IPS-NIHi7 (cell line): Measurements from ENCODE around the gene DLG1.
"Not testable (repeated sequence)": the region's sequence is repeated elsewhere in the genome, so short reads cannot be mapped to it uniquely, and the experiment has no call there.

Experiments used
- DNase-seq: peaks from one replicate; pipeline ENCODE4 v3.0.0; 2012; ENCODE audit warnings: mixed read lengths; ENCODE audit errors: extremely low spot score

The DLG1 gene

DNA sequence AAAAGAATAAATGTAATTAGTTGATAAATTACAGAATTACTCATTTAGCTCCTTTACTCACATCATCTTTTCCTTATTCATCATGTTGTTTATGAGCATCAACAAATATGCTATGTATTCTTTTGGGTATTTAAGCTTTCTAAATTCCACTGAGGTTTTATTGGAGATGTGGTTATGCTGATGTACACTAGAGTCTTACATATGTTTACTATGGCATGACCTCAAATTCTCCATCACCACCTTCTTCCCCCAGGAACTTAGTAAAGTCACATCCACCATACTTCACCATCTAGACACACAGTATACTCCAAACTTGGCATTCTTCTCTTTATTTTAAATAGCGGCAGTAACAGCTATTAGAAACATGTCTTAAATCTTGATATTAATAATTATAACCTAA lies 194.6 kb downstream of the DLG1 start:
- DNase-seq, result no peak

GRCh38 chr3:197093871-197094270 lies 204.5 kb downstream of the DLG1 start:
- no peak for DNase-seq

DNA sequence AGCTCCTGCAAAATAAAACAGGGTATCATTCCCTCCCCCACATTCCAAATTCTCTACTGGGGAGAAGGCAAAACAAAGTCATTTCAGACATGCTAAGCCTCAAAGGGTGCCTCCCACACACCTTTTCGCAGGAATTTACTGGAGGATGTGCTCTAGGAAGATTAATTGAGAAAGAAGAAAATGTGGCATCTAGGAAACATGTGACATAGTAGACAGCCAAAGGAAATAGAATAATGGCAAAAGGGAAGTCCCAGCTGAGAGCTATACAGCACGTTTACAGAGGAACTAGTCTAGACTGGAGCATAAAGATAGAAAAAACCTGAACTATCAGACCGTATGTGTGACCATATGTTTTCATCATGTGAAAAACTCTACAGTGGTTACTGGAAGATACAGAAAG lies 210.0 kb downstream of the DLG1 start:
- no peak for DNase-seq

DNA sequence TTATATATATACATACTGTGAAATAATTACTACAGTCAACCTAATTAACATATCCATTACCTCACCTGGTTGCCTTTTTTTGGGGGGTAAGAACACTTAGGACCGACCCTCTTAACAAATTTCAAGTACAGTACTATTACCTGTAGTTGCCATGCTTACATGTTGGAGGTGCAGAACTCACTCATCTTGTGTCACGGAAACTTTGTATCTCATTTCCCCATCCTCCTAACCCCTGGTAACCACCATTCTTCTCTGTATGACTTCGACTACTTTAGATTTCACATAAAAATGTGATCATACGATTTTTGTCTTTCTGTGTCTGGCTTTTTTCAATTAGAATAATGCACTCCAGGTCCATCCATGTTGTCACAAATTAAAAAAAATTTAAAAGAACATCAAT lies 213.3 kb downstream of the DLG1 start:
- DNase-seq, result no peak

GRCh38 chr3:197083486-197083885 lies 214.9 kb downstream of the DLG1 start:
- DNase-seq, result no peak

DNA sequence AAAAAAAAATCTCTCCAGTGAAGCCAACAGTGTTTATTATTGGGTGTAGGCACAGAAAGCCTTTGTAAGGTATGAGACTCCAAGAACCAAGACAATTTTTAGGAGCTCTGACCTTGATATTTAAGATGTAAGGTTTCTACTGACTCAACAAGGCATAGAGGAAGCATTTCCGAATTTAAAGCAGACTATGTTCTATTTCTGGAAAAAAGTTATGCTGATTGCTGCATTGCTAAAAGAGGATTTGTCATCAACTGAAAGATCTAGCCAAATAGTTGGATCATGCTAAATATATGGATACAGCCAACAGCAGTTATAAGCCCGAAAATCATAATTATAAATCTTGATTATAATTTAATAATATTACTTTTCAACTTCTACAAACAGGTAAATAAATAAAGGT lies 215.5 kb downstream of the DLG1 start:
- DNase-seq, result no peak

- no peak for DNase-seq
These were observed 218.1 kb downstream of the DLG1 start for GRCh38 chr3:197080344-197080743.

- DNase-seq, result no peak
These were observed 222.0 kb downstream of the DLG1 start for GRCh38 chr3:197076415-197076814.

DNA sequence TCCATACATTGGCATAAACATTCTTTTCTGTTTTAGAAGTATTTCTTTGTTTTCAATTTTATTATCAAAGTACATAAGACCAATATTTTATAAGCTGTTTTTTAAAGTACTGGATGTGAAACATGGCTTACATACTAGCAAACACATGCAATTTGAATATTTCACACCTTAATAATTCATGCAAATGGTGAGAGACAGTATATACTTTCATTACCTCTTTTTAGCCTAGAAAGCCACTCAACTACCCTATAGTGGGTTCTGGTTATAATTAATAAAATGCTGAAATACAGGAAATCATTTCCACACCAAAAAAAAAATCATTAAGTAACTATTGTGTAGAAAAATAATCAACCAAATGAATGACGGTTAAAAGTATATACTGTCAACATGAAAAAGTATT lies 230.3 kb downstream of the DLG1 start:
- DNase-seq, result no peak

DNA sequence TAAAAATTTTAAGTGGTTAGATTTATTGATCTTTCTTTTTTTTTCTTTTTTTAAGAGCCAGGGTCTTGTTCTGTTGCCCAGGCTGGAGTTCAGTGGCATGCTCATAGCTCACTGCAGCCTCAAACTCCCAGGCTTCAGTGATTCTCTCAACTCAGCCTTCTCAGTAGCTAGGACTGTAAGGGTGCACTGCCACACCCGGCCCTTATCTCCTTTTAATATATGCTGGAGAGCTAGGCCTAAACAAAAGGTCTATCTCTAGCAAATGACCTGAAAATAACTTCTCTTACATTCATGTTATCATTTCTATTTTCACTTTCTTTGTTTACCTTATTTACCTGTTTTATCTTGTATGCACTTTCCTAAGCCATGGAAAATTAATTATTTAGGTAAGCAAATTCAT lies 233.6 kb downstream of the DLG1 start:
- DNase-seq, result no peak

DNA sequence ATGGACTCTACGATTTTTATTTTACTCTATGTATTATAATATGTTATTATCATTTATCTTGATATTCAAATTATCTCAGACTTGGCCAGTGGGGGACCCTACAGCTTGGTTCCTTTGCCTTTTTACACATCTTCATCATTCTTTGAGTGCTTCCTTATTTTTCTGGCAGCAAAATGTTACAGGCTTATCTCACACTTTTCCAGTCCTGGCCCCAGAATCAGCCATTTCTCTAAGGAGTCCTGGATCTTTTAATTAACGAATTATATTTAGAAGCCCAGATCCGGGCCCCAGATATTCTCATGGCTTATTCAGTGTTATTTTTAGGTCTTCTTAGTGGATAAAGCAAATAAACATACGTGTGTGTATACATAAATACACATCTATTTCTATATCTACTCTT lies 236.0 kb downstream of the DLG1 start:
- no peak for DNase-seq

GRCh38 chr3:197051637-197052036 lies 246.8 kb downstream of the DLG1 start:
- DNase-seq, result not testable (repeated sequence)

DNA sequence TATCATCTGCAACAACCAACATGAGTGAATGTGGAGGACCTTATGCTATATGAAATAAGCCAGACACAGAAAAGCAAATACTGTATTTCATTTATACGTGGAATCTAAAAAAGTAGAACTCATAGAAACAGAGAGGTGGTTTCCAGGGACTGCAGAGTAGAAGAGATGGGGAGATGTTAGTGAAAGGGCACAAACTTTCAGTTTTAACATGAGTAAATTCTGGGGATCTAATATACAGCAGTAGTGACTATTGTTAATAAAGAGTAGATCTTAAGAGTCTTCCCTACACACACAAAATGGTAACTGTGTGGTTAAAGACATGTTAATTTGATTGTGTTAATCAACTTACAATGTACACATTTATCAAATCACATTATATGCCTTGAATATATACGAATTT lies 247.9 kb downstream of the DLG1 start:
- no peak for DNase-seq

GRCh38 chr3:197042539-197042938 lies 255.9 kb downstream of the DLG1 start:
- DNase-seq, result no peak

- no peak for DNase-seq
These were observed 256.4 kb downstream of the DLG1 start for GRCh38 chr3:197041875-197042488.

DNA sequence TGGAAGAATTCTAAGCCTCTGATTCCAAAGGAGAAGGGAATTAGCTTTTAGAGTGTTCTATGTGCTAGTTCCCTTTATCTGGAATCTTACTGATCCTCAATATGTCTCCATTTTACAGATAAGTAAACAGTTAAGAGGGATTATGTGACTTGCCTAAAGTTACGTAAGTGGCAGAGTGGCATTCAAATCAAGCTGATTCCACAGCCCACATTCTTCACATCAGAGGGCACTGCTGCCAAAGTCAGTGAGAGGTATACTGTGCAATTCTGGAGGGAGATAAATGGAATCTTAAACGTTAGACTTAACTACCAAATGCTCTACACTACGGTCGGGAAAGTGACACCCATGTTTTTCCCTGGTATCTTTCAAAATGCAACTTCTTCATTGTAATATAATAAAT lies 257.8 kb downstream of the DLG1 start:
- DNase-seq, result no peak

GRCh38 chr3:197038679-197039462 lies 259.5 kb downstream of the DLG1 start:
- no peak for DNase-seq

DNA sequence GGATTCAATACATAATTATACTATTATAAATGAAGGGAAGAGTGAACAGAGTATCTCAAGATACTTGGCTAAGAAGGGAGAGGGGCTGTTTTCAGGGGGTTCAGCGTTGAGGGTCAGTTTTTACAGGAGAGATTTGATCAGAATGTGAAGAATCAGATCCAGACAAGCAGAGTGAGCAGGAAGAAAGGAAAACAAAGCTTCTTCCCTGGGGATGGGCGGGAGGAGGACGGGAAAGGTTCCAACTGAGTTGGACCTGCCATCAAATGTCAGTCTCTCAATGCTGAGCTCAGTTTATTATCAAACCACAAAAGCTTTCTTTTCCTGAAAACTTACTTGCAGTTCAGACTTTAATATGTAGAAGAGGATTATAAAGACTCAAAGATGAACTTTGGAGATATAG lies 262.8 kb downstream of the DLG1 start:
- DNase-seq, result no peak

DNA sequence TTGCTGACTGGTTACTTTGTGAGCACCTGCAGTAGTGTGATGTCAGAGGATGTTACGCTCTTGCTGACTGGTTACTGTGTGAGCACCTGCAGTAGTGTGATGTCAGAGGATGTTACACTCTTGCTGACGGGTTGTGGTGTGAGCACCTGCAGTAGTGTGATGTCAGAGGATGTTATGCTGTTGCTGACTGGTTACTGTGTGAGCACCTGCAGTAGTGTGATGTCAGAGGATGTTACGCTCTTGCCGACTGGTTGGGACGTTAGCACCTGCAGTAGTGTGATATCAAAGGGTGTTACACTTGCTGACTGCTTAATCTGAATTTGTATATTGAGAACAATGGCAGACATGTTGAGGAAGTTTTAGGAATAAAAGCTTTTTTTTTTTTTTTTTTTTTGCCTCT lies 263.6 kb downstream of the DLG1 start:
- not testable (repeated sequence) for DNase-seq

DNA sequence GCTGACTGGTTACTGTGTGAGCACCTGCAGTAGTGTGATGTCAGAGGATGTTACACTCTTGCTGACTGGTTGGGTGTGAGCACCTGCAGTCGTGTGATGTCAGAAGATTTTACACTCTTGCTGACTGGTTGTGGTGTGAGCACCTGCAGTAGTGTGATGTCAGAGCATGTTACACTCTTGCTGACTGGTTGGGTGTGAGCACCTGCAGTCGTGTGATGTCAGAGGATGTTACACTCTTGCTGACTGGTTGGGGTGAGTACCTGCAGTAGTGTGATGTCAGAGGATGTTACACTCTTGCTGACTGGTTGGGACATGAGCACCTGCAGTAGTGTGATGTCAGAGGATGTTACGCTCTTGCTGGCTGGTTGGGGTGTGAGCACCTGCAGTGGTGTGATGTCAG lies 264.6 kb downstream of the DLG1 start:
- DNase-seq, result not testable (repeated sequence)

- peak; percentile 35 for DNase-seq
These were observed 266.8 kb downstream of the DLG1 start for GRCh38 chr3:197031315-197032285.
